Astrocyte of the cerebellum (primary cell): ENCODE measurements around the gene TMEM252.

Experiments used
- DNase-seq: peaks from one replicate; pipeline ENCODE4 v3.0.0-alpha.2; 2011; ENCODE audit warnings: low read depth
- H3K4me3 ChIP-seq: 2 replicates; pipeline ENCODE4 v1.5.1; 2011; ENCODE audit warnings: mild to moderate bottlenecking, low read depth, low read length, moderate library complexity
- CTCF ChIP-seq: IDR thresholded peaks from 2 replicates; pipeline ENCODE4 v1.5.1; 2012; ENCODE audit warnings: low read length, low read depth, moderate library complexity, mild to moderate bottlenecking; ENCODE audit errors: missing control alignments
- in situ Hi-C: cut with HindIII; loops from 2 replicates; pipeline ENCODE4 v1.10.0; 2017; ENCODE audit warnings: low sequenced_read_pairs

Gene TMEM252

GRCh38 chr9:68513981-68514380, 26.7 kb downstream of the TMEM252 start:
- no peak overlapping the region for H3K4me3 ChIP-seq
- in situ Hi-C loops: no loop called here
- TF ChIP-seq CTCF: no peak
- no peak for DNase-seq

- TF ChIP-seq CTCF: no peak
- in situ Hi-C loops: no loop called here
- H3K4me3 ChIP-seq: no peak overlapping the region
- no peak for DNase-seq
These were observed 27.3 kb downstream of the TMEM252 start for GRCh38 chr9:68513385-68513784.

GRCh38 chr9:68509689-68510088, 31.0 kb downstream of the TMEM252 start:
- TF ChIP-seq CTCF: no peak
- in situ Hi-C loops: no loop called here
- no peak for DNase-seq
- no peak overlapping the region for H3K4me3 ChIP-seq

GRCh38 chr9:68508547-68508946, 32.1 kb downstream of the TMEM252 start:
- DNase-seq: no peak
- H3K4me3 ChIP-seq: no peak overlapping the region
- TF ChIP-seq CTCF: no peak
- in situ Hi-C loops: no loop called here

- H3K4me3 ChIP-seq: no peak overlapping the region
- TF ChIP-seq CTCF: no peak
- no peak for DNase-seq
- in situ Hi-C loops: no loop called here
These were observed 32.9 kb downstream of the TMEM252 start for GRCh38 chr9:68507806-68508145.

- peak; percentile 54 for TF ChIP-seq CTCF
- DNase-seq: peak; percentile 16
- no peak overlapping the region for H3K4me3 ChIP-seq
These were observed 33.4 kb downstream of the TMEM252 start for GRCh38 chr9:68507130-68507805.

More at GRCh38 chr9:68507130-68507805, 33.4 kb downstream of the TMEM252 start:
- in situ Hi-C loops: no loop called here
